Endodermal cell (in vitro differentiated cells): ENCODE results near the gene ZC3H8. TPM values are rescaled to one million over a fixed set of nuclear protein-coding genes. Genes with fewer than 3 reads are reported as not detected.
A peak's percentile ranks its signal among the peaks of the same experiment; 100 is the strongest.

Experiments
- DNase-seq: peaks from one replicate; pipeline ENCODE4 v3.0.0-alpha.2; 2017
- H3K27ac ChIP-seq: 2 replicates; pipeline ENCODE4 v1.5.1; 2013; ENCODE audit warnings: mild to moderate bottlenecking, low read depth, low read length, moderate library complexity
- H3K27me3 ChIP-seq: 2 replicates; pipeline ENCODE4 v1.6.1; 2013; ENCODE audit warnings: mild to moderate bottlenecking, low read length, moderate library complexity; ENCODE audit not compliant: insufficient read depth, control insufficient read depth, poor library complexity, severe bottlenecking
- H3K36me3 ChIP-seq: 2 replicates; pipeline ENCODE4 v1.7.0; 2013; ENCODE audit warnings: mild to moderate bottlenecking, low read length, moderate library complexity; ENCODE audit not compliant: control insufficient read depth, insufficient read depth
- H3K4me1 ChIP-seq: one replicate; pipeline ENCODE4 v1.7.0; 2013; ENCODE audit warnings: low read length; ENCODE audit not compliant: control insufficient read depth, insufficient read depth
- H3K4me3 ChIP-seq: 2 replicates; pipeline ENCODE4 v1.5.1; 2013; ENCODE audit warnings: mild to moderate bottlenecking, low read length, moderate library complexity
- H3K9ac ChIP-seq: 2 replicates; pipeline ENCODE4 v1.6.1; 2013; ENCODE audit warnings: mild to moderate bottlenecking, low read length, moderate library complexity; ENCODE audit not compliant: poor library complexity, severe bottlenecking; ENCODE audit errors: extremely low read depth
- H3K9me3 ChIP-seq: 2 replicates; pipeline ENCODE4 v1.6.1; 2013; ENCODE audit warnings: mild to moderate bottlenecking, low read length, moderate library complexity; ENCODE audit not compliant: control insufficient read depth
- H3K27ac Mint-ChIP-seq: 2 replicates; pipeline ENCODE4 v1.8.0; 2020; ENCODE audit warnings: mixed read lengths
- H3K27me3 Mint-ChIP-seq: 2 replicates; pipeline ENCODE4 v1.8.0; 2021; ENCODE audit warnings: mild to moderate bottlenecking, mixed read lengths; ENCODE audit not compliant: insufficient read depth
- H3K36me3 Mint-ChIP-seq: 2 replicates; pipeline ENCODE4 v1.8.0; 2020; ENCODE audit warnings: low read depth, mixed read lengths
- H3K4me1 Mint-ChIP-seq: 2 replicates; pipeline ENCODE4 v1.8.0; 2020; ENCODE audit warnings: mixed read lengths
- H3K4me3 Mint-ChIP-seq: 2 replicates; pipeline ENCODE4 v1.8.0; 2020; ENCODE audit warnings: mild to moderate bottlenecking, moderate library complexity, mixed read lengths
- H3K9me3 Mint-ChIP-seq: 2 replicates; pipeline ENCODE4 v1.8.0; 2020; ENCODE audit warnings: mild to moderate bottlenecking, mixed read lengths
- WGBS, 2 experiments: methylation state at CpG; one replicate each; pipeline versions ENCODE4 v1.1.5 to v1.1.7; 2013; ENCODE audit warnings: missing lambda C conversion rate in 2 of 2, mixed read lengths in 1 of 2; ENCODE audit not compliant: insufficient coverage in 1 of 2, insufficient read length in 1 of 2; 5-methylcytosine and 5-hydroxymethylcytosine counted together
- long read RNA-seq, 4 experiments: library from polyadenylated mRNA in 2 of 4; library from RNA in 1 of 4; library from capped mRNA in 1 of 4; stranded (forward) in 3 of 4; unstranded in 1 of 4; transcript quantifications; one replicate each; pipeline ENCODE4 v2.0.0, GENCODE V29; 2020 to 2021; ENCODE audit warnings: inconsistent platforms in 1 of 4
- polyA plus RNA-seq, 2 experiments: library from polyadenylated mRNA; stranded (reverse); fragments of 50-300 nt; gene quantifications; one replicate each; pipeline ENCODE4 v1.2.3, GENCODE V29; 2013
- total RNA-seq, 2 donors: library from RNA; stranded (reverse); fragmentation: NEBNext Ultra II Directional in 1 of 2; extraction: Animal tissue kit (Norgen Biotek cat#: 25700) in 1 of 2; gene quantifications; 2 replicates in 1 of 2; 3 replicates in 1 of 2; pipeline ENCODE4 v1.2.1, GENCODE V29; 2021
- TF ChIP-seq, protein P1 (sequence below): fragments of 200-600 bp; sonication (generic); conservative IDR thresholded peaks from 2 replicates; pipeline ENCODE4 v1.5.0; 2021; ENCODE audit warnings: antibody characterized with exemption, mild to moderate bottlenecking

The ZC3H8 gene
- 10 to 100 TPM in 1 of 2 donors, 1 to 10 TPM in 1; 8.3 to 10.6 TPM for total RNA-seq
- polyA plus RNA-seq (2013, experiment 1 of 2), result 12.3 TPM
- 10.5 TPM for polyA plus RNA-seq (2013, experiment 2 of 2)
- long read RNA-seq, experiment 1, partial matches to known transcripts, result 1 of 3 reads
- long read RNA-seq, experiment 1, other reads (novel, unspliced or antisense), result 0 of 3 reads
- long read RNA-seq, experiment 2, transcript ZC3H8-201 (9 exons, 1,601 nt), result major isoform, 9 of 9 reads
- long read RNA-seq, experiment 2, partial matches to known transcripts, result 0 of 9 reads
- long read RNA-seq, experiment 2, other reads (novel, unspliced or antisense), result 0 of 9 reads
- long read RNA-seq, experiment 3, transcript ZC3H8-201 (9 exons, 1,601 nt), result major isoform, 5 of 9 reads
- long read RNA-seq, experiment 3, partial matches to known transcripts, result 4 of 9 reads
- long read RNA-seq, experiment 3, other reads (novel, unspliced or antisense), result 0 of 9 reads
- long read RNA-seq, experiment 4, transcript ZC3H8-201 (9 exons, 1,601 nt), result major isoform, 23 of 24 reads
- long read RNA-seq, experiment 4, partial matches to known transcripts, result 1 of 24 reads
- long read RNA-seq, experiment 4, other reads (novel, unspliced or antisense), result 0 of 24 reads

DNA sequence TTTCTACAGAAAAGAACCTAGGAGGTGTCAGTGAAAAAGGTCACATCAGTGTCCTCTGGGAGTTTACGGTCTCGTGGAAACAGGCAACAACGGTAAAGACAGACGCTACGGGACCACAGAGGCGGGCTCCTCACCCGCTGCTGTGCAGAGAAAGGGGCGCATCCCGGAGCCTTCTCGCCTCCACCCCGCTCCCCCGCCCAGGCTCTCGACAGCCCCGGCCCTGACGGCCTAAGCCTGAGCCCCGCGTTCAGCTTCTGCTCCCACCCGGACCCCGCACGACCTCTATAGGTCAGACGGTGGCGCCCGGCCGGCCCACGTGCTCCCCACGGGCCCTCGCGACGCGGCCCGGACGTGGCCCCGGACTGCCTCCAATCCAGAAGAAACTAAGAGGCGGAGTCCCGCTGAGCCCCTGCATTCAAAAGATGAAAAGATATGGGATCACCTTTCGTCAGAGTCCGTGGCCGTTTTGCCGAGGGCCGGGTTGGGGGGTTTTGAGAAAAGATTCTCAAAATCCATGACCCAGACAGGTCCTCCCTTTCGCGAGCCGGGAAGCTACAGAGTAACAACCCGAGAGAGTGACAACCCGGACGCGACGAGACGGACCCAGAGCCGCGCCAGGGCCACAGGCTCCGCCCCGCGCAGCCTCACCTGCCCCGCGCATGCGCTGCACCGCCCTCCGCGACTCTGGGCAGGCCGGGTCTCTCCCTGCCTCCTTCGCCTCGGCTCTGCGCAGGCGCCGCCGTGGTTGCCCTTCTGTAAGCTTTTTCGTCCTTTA, at the start of gene ZC3H8:
Gene ZC3H8, minus strand, starts transcription at position 577 of the 775 bp plus-strand sequence. Its CDS starts 61 bp downstream, at position 516.
- 0% methylated on average over 13 to 64 of the region's 68 CpGs for WGBS, 2 experiments
- peak; percentile 98 for DNase-seq
- H3K9me3 ChIP-seq, result no peaks in the 10 kb centered on the region
- Mint-ChIP-seq H3K27me3 (no peaks in the 10 kb centered on the region), H3K27ac (peak within 1 kb of the TSS; percentile 74), H3K36me3 (no peaks in the 10 kb centered on the region), H3K4me1 (peaks cover 12% of the 10 kb centered on the region), H3K4me3 (peak within 1 kb of the TSS; percentile 70), H3K9me3 (no peaks in the 10 kb centered on the region)
- peak within 1 kb of the TSS; percentile 58 for H3K27ac ChIP-seq
- TF ChIP-seq, protein P1, sequence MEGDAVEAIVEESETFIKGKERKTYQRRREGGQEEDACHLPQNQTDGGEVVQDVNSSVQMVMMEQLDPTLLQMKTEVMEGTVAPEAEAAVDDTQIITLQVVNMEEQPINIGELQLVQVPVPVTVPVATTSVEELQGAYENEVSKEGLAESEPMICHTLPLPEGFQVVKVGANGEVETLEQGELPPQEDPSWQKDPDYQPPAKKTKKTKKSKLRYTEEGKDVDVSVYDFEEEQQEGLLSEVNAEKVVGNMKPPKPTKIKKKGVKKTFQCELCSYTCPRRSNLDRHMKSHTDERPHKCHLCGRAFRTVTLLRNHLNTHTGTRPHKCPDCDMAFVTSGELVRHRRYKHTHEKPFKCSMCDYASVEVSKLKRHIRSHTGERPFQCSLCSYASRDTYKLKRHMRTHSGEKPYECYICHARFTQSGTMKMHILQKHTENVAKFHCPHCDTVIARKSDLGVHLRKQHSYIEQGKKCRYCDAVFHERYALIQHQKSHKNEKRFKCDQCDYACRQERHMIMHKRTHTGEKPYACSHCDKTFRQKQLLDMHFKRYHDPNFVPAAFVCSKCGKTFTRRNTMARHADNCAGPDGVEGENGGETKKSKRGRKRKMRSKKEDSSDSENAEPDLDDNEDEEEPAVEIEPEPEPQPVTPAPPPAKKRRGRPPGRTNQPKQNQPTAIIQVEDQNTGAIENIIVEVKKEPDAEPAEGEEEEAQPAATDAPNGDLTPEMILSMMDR, result no peak
- peak within 1 kb of the TSS; percentile 59 for H3K9ac ChIP-seq
- peaks cover 3% of the 10 kb centered on the region for H3K4me1 ChIP-seq
- H3K4me3 ChIP-seq, result peak within 1 kb of the TSS; percentile 89
- H3K36me3 ChIP-seq, result peaks cover 3% of the 10 kb centered on the region
- H3K27me3 ChIP-seq, result no peaks in the 10 kb centered on the region

DNA sequence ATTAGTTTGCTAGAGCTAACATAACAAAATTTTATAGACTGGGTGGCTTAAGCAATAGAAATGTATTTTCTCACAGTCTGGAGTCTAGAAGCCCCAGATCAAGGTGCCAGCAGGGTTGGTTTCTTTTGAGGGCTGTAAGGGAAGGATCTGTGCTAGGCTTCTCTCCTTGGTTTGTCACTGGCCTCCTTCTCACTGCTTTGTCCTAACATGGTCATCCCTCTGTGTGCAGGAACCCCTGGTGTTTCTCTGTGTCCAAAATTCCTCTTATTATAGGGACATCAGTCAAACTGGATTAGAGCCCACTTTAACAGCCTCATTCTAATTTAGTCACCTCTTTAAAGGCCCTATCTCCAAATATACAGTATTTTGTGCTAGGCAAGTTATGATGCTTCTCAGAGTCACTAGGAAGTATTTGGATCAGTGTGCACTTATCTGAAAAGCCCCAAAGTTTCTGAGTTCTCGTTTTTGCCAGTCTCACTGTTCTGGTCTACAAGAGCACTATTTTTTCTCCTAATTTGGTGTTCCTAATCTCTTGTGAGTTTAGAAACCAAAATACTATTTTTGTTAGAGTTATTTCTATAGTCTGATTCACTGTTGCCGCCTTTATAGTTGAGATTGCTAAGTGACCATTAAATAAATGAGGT, 49.6 kb upstream of the ZC3H8 start:
- Mint-ChIP-seq H3K27me3 (no peaks in the 10 kb centered on the region), H3K27ac (no peak overlapping the region), H3K4me3 (no peak overlapping the region), H3K36me3 (peaks cover 14% of the 10 kb centered on the region), H3K9me3 (peaks cover 2% of the 10 kb centered on the region), H3K4me1 (no peaks in the 10 kb centered on the region)
- H3K27ac ChIP-seq, result no peak overlapping the region
- no peak for DNase-seq
- peaks cover 5% of the 10 kb centered on the region for H3K9me3 ChIP-seq
- no peaks in the 10 kb centered on the region for H3K36me3 ChIP-seq
- H3K4me1 ChIP-seq, result no peaks in the 10 kb centered on the region
- 92 to 97% methylated on average over 1 of the region's 2 CpGs for WGBS, 2 experiments
- no peaks in the 10 kb centered on the region for H3K27me3 ChIP-seq
- no peak overlapping the region for H3K9ac ChIP-seq
- TF ChIP-seq, protein P1, result no peak
- H3K4me3 ChIP-seq, result no peak overlapping the region

DNA sequence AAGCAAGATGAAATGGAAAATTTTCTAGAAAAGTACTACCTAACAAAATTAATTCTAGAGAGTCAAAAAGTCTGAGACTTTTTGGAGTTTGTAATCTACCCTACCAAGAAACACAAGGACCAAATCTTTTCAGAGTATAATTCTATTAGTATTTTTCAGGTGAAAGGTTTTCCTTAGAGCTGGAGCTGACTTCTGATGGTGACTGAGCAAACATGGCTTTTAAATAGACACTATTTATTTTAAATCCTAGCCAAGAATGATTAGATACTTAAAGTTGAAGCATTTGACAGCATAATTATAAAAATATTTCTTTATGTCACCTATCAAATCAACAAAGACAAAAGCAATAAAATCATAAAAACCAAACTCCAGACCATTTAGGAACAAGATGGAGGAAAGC, 47.1 kb upstream of the ZC3H8 start:
- peaks cover 2% of the 10 kb centered on the region for H3K9me3 Mint-ChIP-seq
- H3K27me3 Mint-ChIP-seq, result no peaks in the 10 kb centered on the region
- Histone ChIP-seq H3K4me3 (no peak overlapping the region), H3K36me3 (no peaks in the 10 kb centered on the region), H3K4me1 (no peaks in the 10 kb centered on the region), H3K9ac (no peak overlapping the region), H3K9me3 (peaks cover 5% of the 10 kb centered on the region), H3K27ac (no peak overlapping the region), H3K27me3 (no peaks in the 10 kb centered on the region)
- H3K27ac Mint-ChIP-seq, result no peak overlapping the region
- no peak overlapping the region for H3K4me3 Mint-ChIP-seq
- H3K36me3 Mint-ChIP-seq, result peaks cover 14% of the 10 kb centered on the region
- DNase-seq, result no peak
- no peaks in the 10 kb centered on the region for H3K4me1 Mint-ChIP-seq
- TF ChIP-seq, protein P1, result no peak
